HUES48 (cell line): ENCODE measurements around the gene RMC1.
"Not testable (repeated sequence)": the region's sequence is repeated elsewhere in the genome, so short reads cannot be mapped to it uniquely, and the experiment has no call there.

Source experiments
- H3K27ac ChIP-seq: one replicate; pipeline ENCODE4 v1.7.0; 2013; ENCODE audit warnings: low read depth, low read length, inconsistent platforms
- H3K27me3 ChIP-seq: 2 replicates; pipeline ENCODE4 v1.6.1; 2013; ENCODE audit warnings: mild to moderate bottlenecking, low read length; ENCODE audit not compliant: control insufficient read depth, insufficient read depth
- H3K36me3 ChIP-seq: 2 replicates; pipeline ENCODE4 v1.6.1; 2013; ENCODE audit warnings: low read length; ENCODE audit not compliant: control insufficient read depth, insufficient read depth
- H3K4me1 ChIP-seq: 2 replicates; pipeline ENCODE4 v1.6.1; 2013; ENCODE audit warnings: mild to moderate bottlenecking, low read length; ENCODE audit not compliant: control insufficient read depth, insufficient read depth
- H3K4me3 ChIP-seq: 2 replicates; pipeline ENCODE4 v1.5.1; 2013; ENCODE audit warnings: mild to moderate bottlenecking, low read depth, low read length
- H3K9ac ChIP-seq: 2 replicates; pipeline ENCODE4 v1.6.1; 2013; ENCODE audit warnings: mild to moderate bottlenecking, low read depth, low read length, moderate library complexity
- H3K9me3 ChIP-seq: 2 replicates; pipeline ENCODE4 v1.6.1; 2013; ENCODE audit warnings: low read length; ENCODE audit not compliant: control insufficient read depth, insufficient read depth

Gene RMC1

DNA sequence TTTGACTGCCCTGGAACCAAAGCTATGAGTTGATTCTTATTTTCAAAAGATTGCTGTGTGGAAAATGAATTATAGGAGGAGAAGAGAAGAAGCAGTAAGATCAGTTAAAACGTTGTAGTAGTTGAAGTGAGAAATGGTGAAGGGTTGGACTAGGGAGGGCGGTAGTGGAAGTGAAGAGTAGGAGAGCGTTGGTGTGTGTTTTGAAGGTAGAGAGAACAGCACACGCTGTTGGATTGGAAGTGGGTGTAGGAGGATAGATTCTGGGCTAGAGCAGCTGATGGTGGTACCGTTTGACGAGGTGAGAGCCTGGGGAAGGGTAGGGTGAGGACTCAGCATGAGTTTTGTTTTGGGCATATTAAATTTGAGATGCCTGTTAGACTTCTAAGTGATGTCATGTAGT lies 31.8 kb upstream of the RMC1 start:
- Histone ChIP-seq H3K4me3 (no peak overlapping the region), H3K36me3 (peaks cover 85% of the 10 kb centered on the region)

DNA sequence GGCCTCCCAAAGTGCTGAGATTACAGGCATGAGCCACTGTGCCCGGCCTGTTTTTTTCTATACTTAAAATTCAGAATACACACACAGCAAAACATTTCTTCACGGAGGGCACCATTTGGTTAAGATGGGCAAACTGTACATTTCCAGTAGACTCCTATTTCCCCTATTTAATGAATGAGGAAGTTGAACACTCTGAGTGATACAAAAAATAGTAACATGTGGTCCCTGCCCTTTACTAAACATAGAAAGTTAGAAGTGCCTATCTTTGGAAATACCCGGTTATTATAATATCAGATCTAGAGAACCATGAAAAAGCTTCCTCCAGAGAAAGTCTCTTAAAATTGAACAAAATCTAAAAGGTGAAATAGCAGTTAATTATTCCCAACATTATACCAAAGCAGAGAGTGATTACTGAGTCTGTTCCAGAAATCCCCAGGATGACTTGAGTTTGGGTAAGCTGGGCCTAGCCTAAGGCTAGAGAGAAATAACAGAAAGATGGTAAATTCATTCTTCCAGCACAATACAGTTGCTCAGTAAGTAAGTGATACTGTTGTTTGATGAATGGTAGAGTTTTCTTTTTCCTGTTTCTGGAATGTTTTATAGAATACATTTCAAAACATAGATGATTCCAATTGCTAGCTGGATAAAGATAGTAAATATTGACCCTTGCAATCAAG lies 23.3 kb upstream of the RMC1 start:
- Histone ChIP-seq H3K27me3 (no peaks in the 10 kb centered on the region), H3K4me3 (no peak overlapping the region), H3K4me1 (peaks cover 12% of the 10 kb centered on the region; the same call in 1 of the 2 replicates), H3K36me3 (peaks cover 64% of the 10 kb centered on the region), H3K9me3 (no peaks in the 10 kb centered on the region), H3K27ac (no peak overlapping the region), H3K9ac (no peak overlapping the region)

More for the DNA sequence above, 31.8 kb upstream of the RMC1 start:
- no peak overlapping the region for H3K27ac ChIP-seq
- H3K9me3 ChIP-seq, result no peaks in the 10 kb centered on the region
- no peaks in the 10 kb centered on the region for H3K27me3 ChIP-seq
- no peak overlapping the region for H3K9ac ChIP-seq
- H3K4me1 ChIP-seq, result no peaks in the 10 kb centered on the region

- peaks cover 27% of the 10 kb centered on the region for H3K36me3 ChIP-seq
- no peak overlapping the region for H3K27ac ChIP-seq
- no peaks in the 10 kb centered on the region for H3K9me3 ChIP-seq
- H3K4me1 ChIP-seq, result peaks cover 12% of the 10 kb centered on the region; the same call in 1 of the 2 replicates
- no peak overlapping the region for H3K4me3 ChIP-seq
- no peaks in the 10 kb centered on the region for H3K27me3 ChIP-seq
- H3K9ac ChIP-seq, result no peak overlapping the region
These were observed 18.6 kb upstream of the RMC1 start for GRCh38 chr18:23484561-23485182.

DNA sequence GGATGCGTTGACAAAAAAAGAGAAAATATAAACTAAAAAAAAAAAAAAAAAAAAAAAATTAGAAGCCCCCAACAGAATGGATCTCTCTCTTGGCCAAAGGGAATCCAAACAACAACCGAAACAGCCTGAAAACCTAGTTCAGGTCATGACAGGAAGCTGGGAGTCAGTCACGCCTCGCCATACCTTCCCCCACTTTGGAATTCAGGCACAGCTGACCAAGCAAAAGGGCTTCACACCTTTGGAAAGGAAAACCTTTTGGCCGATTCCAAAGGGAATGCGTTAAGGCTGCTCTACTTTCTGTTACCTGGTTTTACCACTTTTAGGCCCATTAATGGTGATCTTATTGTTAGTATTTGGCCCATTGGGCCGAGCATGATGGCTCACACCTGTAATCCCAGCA lies 17.9 kb upstream of the RMC1 start:
- no peak overlapping the region for H3K9ac ChIP-seq
- H3K4me3 ChIP-seq, result no peak overlapping the region
- no peaks in the 10 kb centered on the region for H3K9me3 ChIP-seq
- peaks cover 20% of the 10 kb centered on the region for H3K36me3 ChIP-seq
- peaks cover 12% of the 10 kb centered on the region; the same call in 1 of the 2 replicates for H3K4me1 ChIP-seq
- H3K27me3 ChIP-seq, result no peaks in the 10 kb centered on the region
- no peak overlapping the region for H3K27ac ChIP-seq

DNA sequence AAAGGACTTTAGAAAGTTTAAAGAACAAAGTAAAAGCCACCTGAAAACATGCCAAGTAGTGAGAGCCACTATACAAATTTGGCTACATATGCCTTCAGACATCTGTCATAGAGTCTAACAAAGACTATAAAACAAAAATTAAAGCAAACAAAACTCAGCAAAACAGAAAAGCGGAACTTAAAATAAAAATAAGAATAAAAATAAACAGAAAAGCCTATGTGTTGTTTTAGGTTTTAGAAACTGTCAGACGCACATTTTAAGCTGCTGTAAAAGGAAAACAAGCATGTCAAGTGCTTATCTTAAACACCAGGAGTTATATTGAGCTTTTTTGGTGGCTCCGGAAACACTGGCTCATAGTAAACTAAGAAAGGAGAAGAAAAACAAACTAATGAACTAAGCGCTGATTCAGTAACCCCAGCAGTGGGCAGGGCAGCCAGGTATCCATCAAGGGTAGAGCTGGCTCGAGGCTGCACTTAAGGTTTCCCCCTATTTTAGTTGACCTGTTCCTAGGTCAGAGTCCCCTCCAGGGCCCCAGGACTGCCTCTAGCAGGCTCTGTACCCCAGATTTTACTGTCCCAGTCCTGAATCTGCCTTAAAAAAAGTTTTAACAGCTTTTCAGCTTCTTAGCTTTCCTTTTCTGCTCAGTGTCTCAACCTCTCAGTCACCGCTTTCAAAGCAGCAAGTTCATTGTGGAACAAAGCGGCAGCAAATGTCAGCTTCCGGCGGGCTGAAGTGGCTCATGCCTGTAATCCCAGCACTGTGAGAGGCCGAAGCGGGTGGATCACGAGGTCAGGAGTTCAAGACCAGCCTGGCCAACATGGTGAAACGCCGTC lies 15.4 kb upstream of the RMC1 start:
- peaks cover 9% of the 10 kb centered on the region; the same call in 1 of the 2 replicates for H3K4me1 ChIP-seq
- H3K4me3 ChIP-seq, result no peak overlapping the region
- H3K9me3 ChIP-seq, result no peaks in the 10 kb centered on the region; the same call in 1 of the 2 replicates
- H3K27me3 ChIP-seq, result no peaks in the 10 kb centered on the region
- H3K36me3 ChIP-seq, result no peaks in the 10 kb centered on the region
- H3K27ac ChIP-seq, result no peak overlapping the region
- no peak overlapping the region for H3K9ac ChIP-seq

- H3K4me3 ChIP-seq, H3K27ac ChIP-seq, H3K27me3 ChIP-seq, H3K9ac ChIP-seq, H3K9me3 ChIP-seq, H3K36me3 ChIP-seq, H3K4me1 ChIP-seq: not testable (repeated sequence)
These were observed 13.7 kb upstream of the RMC1 start for GRCh38 chr18:23489586-23489985.

GRCh38 chr18:23493654-23494053 lies 9.7 kb upstream of the RMC1 start:
- no peak overlapping the region for H3K27ac ChIP-seq
- no peak overlapping the region for H3K9ac ChIP-seq
- no peak overlapping the region for H3K4me3 ChIP-seq
- no peaks in the 10 kb centered on the region; the same call in 1 of the 2 replicates for H3K9me3 ChIP-seq
- H3K36me3 ChIP-seq, result no peaks in the 10 kb centered on the region
- no peaks in the 10 kb centered on the region for H3K27me3 ChIP-seq
- H3K4me1 ChIP-seq, result no peaks in the 10 kb centered on the region

- Histone ChIP-seq H3K9me3 (no peaks in the 10 kb centered on the region; the same call in 1 of the 2 replicates), H3K4me1 (no peaks in the 10 kb centered on the region), H3K27me3 (no peaks in the 10 kb centered on the region), H3K4me3 (no peak overlapping the region), H3K9ac (no peak overlapping the region), H3K36me3 (no peaks in the 10 kb centered on the region), H3K27ac (no peak overlapping the region)
These were observed 8.3 kb upstream of the RMC1 start for GRCh38 chr18:23494992-23495391.

- H3K4me1 ChIP-seq, result no peaks in the 10 kb centered on the region
- H3K4me3 ChIP-seq, result no peak overlapping the region
- no peaks in the 10 kb centered on the region for H3K36me3 ChIP-seq
- H3K9me3 ChIP-seq, result no peaks in the 10 kb centered on the region
- H3K27me3 ChIP-seq, result no peaks in the 10 kb centered on the region
- no peak overlapping the region for H3K9ac ChIP-seq
- H3K27ac ChIP-seq, result no peak overlapping the region
These were observed 7.4 kb upstream of the RMC1 start for GRCh38 chr18:23495723-23496440.

- Histone ChIP-seq H3K36me3 (no peaks in the 10 kb centered on the region), H3K9ac (no peak overlapping the region), H3K4me1 (peaks cover 6% of the 10 kb centered on the region; the same call in 1 of the 2 replicates), H3K4me3 (no peak overlapping the region), H3K27me3 (0 out of 2 replicates have a peak, but pooled peaks cover 6% of the 10 kb centered on the region), H3K27ac (no peak overlapping the region), H3K9me3 (no peaks in the 10 kb centered on the region)
These were observed 5.2 kb upstream of the RMC1 start for GRCh38 chr18:23498117-23498516.
